GM21423 (cell line): ENCODE data around the gene PCDH12.

Source experiments
- ATAC-seq: cut with Tn5 transposase; IDR thresholded peaks from one replicate; pipeline ENCODE4 v1.9.1; 2021; ENCODE audit warnings: mild to moderate bottlenecking, moderate library complexity; ENCODE audit not compliant: unreplicated experiment

Gene PCDH12

GRCh38 chr5:141958113-141958512 is at the start of gene PCDH12:
TSS of gene PCDH12 (minus strand) at chr5:141958202. CDS start at chr5:141957851, 351 bp downstream.
- ATAC-seq: no peak

GRCh38 chr5:142007237-142007544 is 49.2 kb upstream of the PCDH12 start:
- no peak for ATAC-seq

- no peak for ATAC-seq
Measured at GRCh38 chr5:142006363-142007236, 48.6 kb upstream of the PCDH12 start.

GRCh38 chr5:142003266-142003800 is 45.3 kb upstream of the PCDH12 start:
- ATAC-seq: no peak

- ATAC-seq: no peak
Measured at GRCh38 chr5:142000704-142001484, 42.9 kb upstream of the PCDH12 start.

GRCh38 chr5:142000173-142000572 is 42.2 kb upstream of the PCDH12 start:
- ATAC-seq: no peak

- ATAC-seq: no peak
Measured at GRCh38 chr5:141997358-141997960, 39.5 kb upstream of the PCDH12 start.

GRCh38 chr5:141995656-141996055 is 37.7 kb upstream of the PCDH12 start:
- no peak for ATAC-seq

- ATAC-seq: no peak
Measured at GRCh38 chr5:141994511-141995136, 36.6 kb upstream of the PCDH12 start.

- peak; percentile 64 for ATAC-seq
Measured at GRCh38 chr5:141992349-141992963, 34.5 kb upstream of the PCDH12 start.

- ATAC-seq: no peak
Measured at GRCh38 chr5:141989720-141990119, 31.7 kb upstream of the PCDH12 start.

- ATAC-seq: no peak
Measured at GRCh38 chr5:141986072-141986471, 28.1 kb upstream of the PCDH12 start.

GRCh38 chr5:141982626-141983025 is 24.6 kb upstream of the PCDH12 start:
- ATAC-seq: no peak

- no peak for ATAC-seq
Measured at GRCh38 chr5:141978389-141978788, 20.4 kb upstream of the PCDH12 start.

- no peak for ATAC-seq
Measured at GRCh38 chr5:141976176-141976575, 18.2 kb upstream of the PCDH12 start.

- ATAC-seq: no peak
Measured at GRCh38 chr5:141973871-141974595, 16.0 kb upstream of the PCDH12 start.

- peak; percentile 56 for ATAC-seq
Measured at GRCh38 chr5:141969783-141970771, 12.1 kb upstream of the PCDH12 start.

GRCh38 chr5:141968914-141969608 is 11.1 kb upstream of the PCDH12 start, which contains the start of gene RNF14:
TSS of gene RNF14 (plus strand) at chr5:141969105. CDS start at chr5:141973589, 4,484 bp downstream.
- ATAC-seq: peak; percentile 90
